Transverse colon (tissue), 4 donors: ENCODE measurements around the gene TRAF3. TPM values are rescaled to one million over a fixed set of nuclear protein-coding genes. Genes with fewer than 3 reads are reported as not detected.

Source experiments
- DNase-seq: peaks from one replicate; pipeline ENCODE4 v3.0.0-alpha.2; 2019
- H3K27ac ChIP-seq, 4 donors: fragments of 200-600 bp; sonication (generic); 2 replicates each; pipeline ENCODE4 v1.5.1; 2016 to 2018; ENCODE audit warnings: inconsistent platforms in 4 of 4
- H3K27me3 ChIP-seq: fragments of 200-600 bp; sonication (generic); 2 replicates; pipeline ENCODE4 v1.5.1; 2017; ENCODE audit warnings: inconsistent platforms
- H3K36me3 ChIP-seq, 4 donors: fragments of 200-600 bp; sonication (generic); 2 replicates each; pipeline ENCODE4 v1.5.1; 2017 to 2019; ENCODE audit warnings: inconsistent platforms in 4 of 4
- H3K4me1 ChIP-seq, 4 donors: fragments of 200-600 bp; sonication (generic); 2 replicates each; pipeline ENCODE4 v1.5.1; 2017 to 2020; ENCODE audit warnings: inconsistent platforms in 4 of 4
- H3K4me3 ChIP-seq, 4 donors: fragments of 200-600 bp; sonication (generic); 1 replicate in 1 of 4; 2 replicates in 3 of 4; pipeline versions ENCODE4 v1.5.1 to v1.6.1; 2017 to 2019; ENCODE audit warnings: inconsistent platforms in 4 of 4
- H3K9me3 ChIP-seq, 2 donors: fragments of 200-600 bp; sonication (generic); 2 replicates each; pipeline ENCODE4 v1.5.1; 2017 to 2019; ENCODE audit warnings: inconsistent platforms in 2 of 2
- CTCF ChIP-seq, 5 experiments: fragments of 200-600 bp in 3 of 5; fragments of 450-650 bp in 2 of 5; sonication (generic) in 3 of 5; IDR thresholded peaks; 1 replicate in 2 of 5; 2 replicates in 3 of 5; pipeline ENCODE4 v1.5.1; 2016 to 2017; ENCODE audit warnings: antibody characterized with exemption in 5 of 5, inconsistent platforms in 3 of 5, mild to moderate bottlenecking in 2 of 5, moderate library complexity in 1 of 5
- EP300 ChIP-seq: sonication (generic); formaldehyde crosslinking; IDR thresholded peaks from one replicate; pipeline ENCODE4 v1.6.1; 2017; ENCODE audit warnings: antibody characterized with exemption, low read depth
- POLR2A ChIP-seq: fragments of 450-650 bp; IDR thresholded peaks from one replicate; pipeline ENCODE4 v1.6.1; 2016; ENCODE audit warnings: antibody characterized with exemption, mild to moderate bottlenecking, moderate library complexity
- POLR2AphosphoS5 ChIP-seq, 3 donors: sonication (generic); formaldehyde crosslinking; IDR thresholded peaks; one replicate each; pipeline ENCODE4 v1.6.1; 2016; ENCODE audit warnings: antibody characterized with exemption in 3 of 3
- WGBS, 2 donors: methylation state at CpG; one replicate each; pipeline ENCODE4 v1.1.5; 2018; ENCODE audit warnings: low coverage in 1 of 2; 5-methylcytosine and 5-hydroxymethylcytosine counted together
- in situ Hi-C, 4 donors: fragments of 200-750 bp; cut with MboI; loops; one replicate each; pipeline versions ENCODE4 v1.15.0 to v1.15.1; 2017; ENCODE audit warnings: low sequenced_read_pairs in 3 of 4, low pct_ligation_motif_present in 1 of 4, low pct_unique_long_range_greater_than_20kb in 1 of 4
- intact Hi-C: fragments of 100-400 bp; cut with DNase I; formaldehyde crosslinking; loops from one replicate; pipeline ENCODE4 v1.15.1; 2023; ENCODE audit warnings: low total_unique reads
- total RNA-seq, 4 donors: library from RNA; depleted of rRNA; stranded (reverse); fragments of >200 nt; gene quantifications; one replicate each; pipeline ENCODE4 v1.1.0, GENCODE V29; 2016

The TRAF3 gene
- total RNA-seq, 4 donors from 2014 or later: 18.7 to 28.9 (median 25.0) TPM

- 95 to 96% methylated on average over 5 of the region's 5 CpGs for WGBS, 2 donors
- in situ Hi-C loops (loop anchor here in 3 of 4 donors (25.0 kb wide), 2 partner anchors 158 to 233 kb away; no protein-coding TSS in a partner anchor), intact Hi-C loops (no loop called here)
- Histone ChIP-seq H3K9me3 (no peaks in the 10 kb centered on the region), H3K4me1 (peaks cover 0 to 21% (median 15%) of the 10 kb centered on the region in 4 donors), H3K4me3 (no peak overlapping the region), H3K27me3 (peaks cover 31% of the 10 kb centered on the region), H3K27ac (no peak overlapping the region), H3K36me3 (no peaks in the 10 kb centered on the region)
- DNase-seq: no peak
- no peak for TF ChIP-seq POLR2AphosphoS5 (IDR thresholded peaks at IDR 0.05)
- TF ChIP-seq EP300: no peak
- no peak for TF ChIP-seq POLR2A
- TF ChIP-seq CTCF (IDR thresholded peaks at IDR 0.05): no peak
Measured at GRCh38 chr14:102920273-102920997, 143.2 kb downstream of the TRAF3 start.

DNA sequence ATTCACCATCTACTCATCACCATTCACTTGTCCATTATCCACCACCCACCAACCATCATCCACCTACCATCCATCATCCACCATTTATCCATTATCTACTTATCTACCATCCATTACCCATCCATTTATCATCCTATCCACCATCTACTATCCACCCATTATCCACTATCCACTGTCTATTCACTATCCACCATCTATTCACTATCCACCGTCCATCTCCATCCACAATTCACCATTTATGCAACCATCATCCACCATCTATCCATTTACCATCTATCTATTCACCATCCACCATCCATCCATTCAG lies 143.7 kb downstream of the TRAF3 start:
- TF ChIP-seq CTCF (IDR thresholded peaks at IDR 0.05): no peak
- TF ChIP-seq POLR2A: no peak
- TF ChIP-seq POLR2AphosphoS5 (IDR thresholded peaks at IDR 0.05): no peak
- no peak for TF ChIP-seq EP300
- 96 to 100% methylated on average over 1 of the region's 1 CpG for WGBS, 2 donors
- intact Hi-C loops (no loop called here), in situ Hi-C loops (loop anchor here in 3 of 4 donors (25.0 kb wide), 2 partner anchors 159 to 234 kb away; no protein-coding TSS in a partner anchor)
- peaks cover 0 to 21% (median 15%) of the 10 kb centered on the region in 4 donors for H3K4me1 ChIP-seq
- DNase-seq: no peak
- no peak overlapping the region for H3K27ac ChIP-seq
- peaks cover 32% of the 10 kb centered on the region for H3K27me3 ChIP-seq
- no peaks in the 10 kb centered on the region for H3K9me3 ChIP-seq
- no peak overlapping the region for H3K4me3 ChIP-seq
- no peaks in the 10 kb centered on the region for H3K36me3 ChIP-seq

- intact Hi-C loops: no loop called here
Measured at GRCh38 chr14:102922490-102923200, 145.4 kb downstream of the TRAF3 start, which contains the start of gene AMN. Gene AMN, plus strand, starts transcription at chr14:102922663. Its CDS starts 26 bp downstream, at chr14:102922689.

More at GRCh38 chr14:102922490-102923200, 145.4 kb downstream of the TRAF3 start, which contains the start of gene AMN:
- Histone ChIP-seq H3K27me3 (peaks cover 32% of the 10 kb centered on the region), H3K36me3 (no peaks in the 10 kb centered on the region), H3K4me1 (peaks cover 0 to 24% (median 15%) of the 10 kb centered on the region in 4 donors), H3K9me3 (no peaks in the 10 kb centered on the region), H3K4me3 (peak within 1 kb of the TSS; percentile 5 to 54 (median 36)), H3K27ac (peak within 1 kb of the TSS; percentile 57 to 83 (median 66))
- TF ChIP-seq POLR2A (peak; percentile 87), CTCF (IDR thresholded peaks at IDR 0.05) (no peak), POLR2AphosphoS5 (IDR thresholded peaks at IDR 0.05) (peak in 2 of 3 donors; percentile 73 to 80)
- DNase-seq: peak; percentile 82
- in situ Hi-C loops: loop anchor here in 3 of 4 donors (25.0 kb wide), 2 partner anchors 160 to 235 kb away; no protein-coding TSS in a partner anchor
- 8% methylated on average over 56 of the region's 56 CpGs; no CpG with 5 or more reads in 1 of the 2 donors for WGBS, 2 donors
